Neural cell (in vitro differentiated cells): ENCODE results near the gene LINC00237. TPM values are rescaled to one million over a fixed set of nuclear protein-coding genes. Genes with fewer than 3 reads are reported as not detected.

Experiments used
- H2AFZ ChIP-seq: fragments of 200-600, 300-800 bp; sonication (generic), shearing (Covaris generic); 2 replicates; pipeline ENCODE4 v1.6.0; 2014; ENCODE audit warnings: low read depth, mild to moderate bottlenecking, antibody characterized with exemption, low read length, moderate library complexity
- H3F3A ChIP-seq: fragments of 200-600 bp; shearing (Covaris generic); 2 replicates; pipeline ENCODE4 v1.6.1; 2016; ENCODE audit warnings: mild to moderate bottlenecking, moderate library complexity, mixed read lengths, antibody characterized with exemption, low read length; ENCODE audit not compliant: insufficient read depth, poor library complexity, severe bottlenecking
- H3K27ac ChIP-seq: fragments of 200-600, 300-800 bp; sonication (generic), shearing (Covaris generic); 2 replicates; pipeline ENCODE4 v1.5.1; 2014; ENCODE audit warnings: mild to moderate bottlenecking, low read length, moderate library complexity
- H3K27me3 ChIP-seq: fragments of 300-800, 200-600 bp; sonication (generic), shearing (Covaris generic); 2 replicates; pipeline ENCODE4 v1.6.0; 2014; ENCODE audit warnings: mild to moderate bottlenecking, low read depth, low read length, moderate library complexity; ENCODE audit not compliant: insufficient read depth
- H3K36me3 ChIP-seq: fragments of 300-800, 200-600 bp; sonication (generic), shearing (Covaris generic); 2 replicates; pipeline ENCODE4 v1.5.1; 2014; ENCODE audit warnings: mild to moderate bottlenecking, antibody characterized with exemption, low read length, moderate library complexity; ENCODE audit not compliant: insufficient read depth
- H3K4me2 ChIP-seq: fragments of 300-800, 200-600 bp; sonication (generic), shearing (Covaris generic); 2 replicates; pipeline ENCODE4 v1.6.0; 2014; ENCODE audit warnings: mild to moderate bottlenecking, low read length
- H3K4me3 ChIP-seq: fragments of 300-800, 200-600 bp; sonication (generic), shearing (Covaris generic); 2 replicates; pipeline ENCODE4 v1.5.1; 2014; ENCODE audit warnings: mild to moderate bottlenecking, low read length, moderate library complexity
- H3K79me2 ChIP-seq: fragments of 200-600 bp; shearing (Covaris generic); replicated peaks from 2 replicates; pipeline ENCODE4 v1.6.0; 2014; ENCODE audit warnings: mild to moderate bottlenecking, low read length, moderate library complexity; ENCODE audit not compliant: insufficient read depth
- H3K9ac ChIP-seq: fragments of 300-800, 200-600 bp; sonication (generic), shearing (Covaris generic); 2 replicates; pipeline ENCODE4 v1.6.1; 2016; ENCODE audit warnings: mild to moderate bottlenecking, low read length, mixed read lengths
- H3K9me2 ChIP-seq: fragments of 200-600 bp; shearing (Covaris generic); 2 replicates; pipeline ENCODE4 v1.6.1; 2016; ENCODE audit warnings: mild to moderate bottlenecking, low read length, mixed read lengths; ENCODE audit not compliant: insufficient read depth
- H3K9me3 ChIP-seq: fragments of 200-600, 300-800 bp; sonication (generic), shearing (Covaris generic); 2 replicates; pipeline ENCODE4 v1.6.1; 2016; ENCODE audit warnings: mild to moderate bottlenecking, mixed run types, low read length, moderate library complexity, mixed read lengths
- H4K20me1 ChIP-seq: fragments of 200-600 bp; shearing (Covaris generic); 2 replicates; pipeline ENCODE4 v1.6.1; 2016; ENCODE audit warnings: mild to moderate bottlenecking, mixed run types; ENCODE audit not compliant: insufficient read depth
- EP300 ChIP-seq: fragments of 450-650 bp; conservative IDR thresholded peaks from 2 replicates; pipeline ENCODE4 v1.6.1; 2014; ENCODE audit warnings: antibody characterized with exemption, mild to moderate bottlenecking, moderate library complexity; ENCODE audit not compliant: poor library complexity, severe bottlenecking
- EZH2 ChIP-seq: fragments of 200-600, 300-800 bp; shearing (Covaris generic), sonication (generic); IDR thresholded peaks from 2 replicates; pipeline ENCODE4 v1.6.1; 2014; ENCODE audit warnings: antibody characterized with exemption, low read length, borderline replicate concordance, mild to moderate bottlenecking; ENCODE audit not compliant: insufficient read depth, poor library complexity, severe bottlenecking
- MXI1 ChIP-seq: fragments of 450-650 bp; conservative IDR thresholded peaks from 2 replicates; pipeline ENCODE4 v1.6.1; 2014; ENCODE audit warnings: antibody characterized with exemption, mild to moderate bottlenecking; ENCODE audit not compliant: poor library complexity, severe bottlenecking
- POLR2AphosphoS5 ChIP-seq: IDR thresholded peaks from 2 replicates; pipeline ENCODE4 v1.6.1; 2012
- RAD21 ChIP-seq: fragments of 450-650 bp; conservative IDR thresholded peaks from 2 replicates; pipeline ENCODE4 v1.6.1; 2014; ENCODE audit warnings: antibody characterized with exemption, mild to moderate bottlenecking, moderate library complexity
- REST ChIP-seq: IDR thresholded peaks from 2 replicates; pipeline ENCODE4 v1.6.1; 2012; ENCODE audit warnings: borderline replicate concordance
- SMC3 ChIP-seq: fragments of 450-650 bp; conservative IDR thresholded peaks from 2 replicates; pipeline ENCODE4 v1.6.1; 2014; ENCODE audit warnings: antibody characterized with exemption, mild to moderate bottlenecking, moderate library complexity; ENCODE audit not compliant: poor library complexity
- TAF1 ChIP-seq: IDR thresholded peaks from 2 replicates; pipeline ENCODE4 v1.6.1; 2012; ENCODE audit warnings: low read depth
- polyA plus RNA-seq: library from polyadenylated mRNA; depleted of rRNA; stranded (reverse); fragments of >200 nt; gene quantifications from 2 replicates; pipeline ENCODE4 v1.2.3, GENCODE V29; 2014
- TF ChIP-seq, protein P1 (sequence below): fragments of 450-650 bp; IDR thresholded peaks from 2 replicates; pipeline ENCODE4 v1.5.1; 2014; ENCODE audit warnings: antibody characterized with exemption, mild to moderate bottlenecking, moderate library complexity; ENCODE audit not compliant: poor library complexity, severe bottlenecking

LINC00237 gene
- polyA plus RNA-seq, 1 donor from 2014 or later: not detected

DNA sequence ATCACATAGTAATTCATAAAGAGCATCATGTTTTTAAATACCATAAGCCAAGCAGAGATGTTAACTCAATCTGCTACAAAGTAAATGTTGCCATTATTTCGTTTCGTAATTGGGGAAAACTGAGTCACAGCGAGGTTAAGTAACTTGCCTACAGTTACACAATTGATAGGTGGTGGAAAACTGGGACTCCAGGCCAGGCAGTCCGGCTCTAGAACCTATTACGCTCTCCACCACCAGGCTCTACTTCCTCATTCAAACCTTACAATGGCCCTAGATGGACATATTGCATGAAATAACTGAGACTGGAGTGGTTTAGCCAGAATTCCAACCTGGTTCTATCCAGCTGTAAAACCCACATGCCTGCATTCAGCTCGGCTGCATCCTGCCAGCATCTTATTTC lies 58.2 kb downstream of the LINC00237 start:
- no peaks in the 10 kb centered on the region for H4K20me1 ChIP-seq
- H3K9ac ChIP-seq: no peak overlapping the region
- no peaks in the 10 kb centered on the region for H3F3A ChIP-seq
- H3K9me3 ChIP-seq: no peaks in the 10 kb centered on the region
- no peak overlapping the region for H3K4me3 ChIP-seq
- no peaks in the 10 kb centered on the region for H3K9me2 ChIP-seq
- H3K27ac ChIP-seq: no peak overlapping the region
- H3K27me3 ChIP-seq: no peaks in the 10 kb centered on the region
- no peak overlapping the region for H3K4me2 ChIP-seq
- TF ChIP-seq EP300 (no peak), SMC3 (no peak), TAF1 (no peak), POLR2AphosphoS5 (no peak), REST (no peak), MXI1 (no peak), RAD21 (no peak)
- TF ChIP-seq, protein P1, sequence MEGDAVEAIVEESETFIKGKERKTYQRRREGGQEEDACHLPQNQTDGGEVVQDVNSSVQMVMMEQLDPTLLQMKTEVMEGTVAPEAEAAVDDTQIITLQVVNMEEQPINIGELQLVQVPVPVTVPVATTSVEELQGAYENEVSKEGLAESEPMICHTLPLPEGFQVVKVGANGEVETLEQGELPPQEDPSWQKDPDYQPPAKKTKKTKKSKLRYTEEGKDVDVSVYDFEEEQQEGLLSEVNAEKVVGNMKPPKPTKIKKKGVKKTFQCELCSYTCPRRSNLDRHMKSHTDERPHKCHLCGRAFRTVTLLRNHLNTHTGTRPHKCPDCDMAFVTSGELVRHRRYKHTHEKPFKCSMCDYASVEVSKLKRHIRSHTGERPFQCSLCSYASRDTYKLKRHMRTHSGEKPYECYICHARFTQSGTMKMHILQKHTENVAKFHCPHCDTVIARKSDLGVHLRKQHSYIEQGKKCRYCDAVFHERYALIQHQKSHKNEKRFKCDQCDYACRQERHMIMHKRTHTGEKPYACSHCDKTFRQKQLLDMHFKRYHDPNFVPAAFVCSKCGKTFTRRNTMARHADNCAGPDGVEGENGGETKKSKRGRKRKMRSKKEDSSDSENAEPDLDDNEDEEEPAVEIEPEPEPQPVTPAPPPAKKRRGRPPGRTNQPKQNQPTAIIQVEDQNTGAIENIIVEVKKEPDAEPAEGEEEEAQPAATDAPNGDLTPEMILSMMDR: no peak
- no peaks in the 10 kb centered on the region for H3K36me3 ChIP-seq
- no peak overlapping the region for H2AFZ ChIP-seq
- H3K79me2 ChIP-seq: no peaks in the 10 kb centered on the region

DNA sequence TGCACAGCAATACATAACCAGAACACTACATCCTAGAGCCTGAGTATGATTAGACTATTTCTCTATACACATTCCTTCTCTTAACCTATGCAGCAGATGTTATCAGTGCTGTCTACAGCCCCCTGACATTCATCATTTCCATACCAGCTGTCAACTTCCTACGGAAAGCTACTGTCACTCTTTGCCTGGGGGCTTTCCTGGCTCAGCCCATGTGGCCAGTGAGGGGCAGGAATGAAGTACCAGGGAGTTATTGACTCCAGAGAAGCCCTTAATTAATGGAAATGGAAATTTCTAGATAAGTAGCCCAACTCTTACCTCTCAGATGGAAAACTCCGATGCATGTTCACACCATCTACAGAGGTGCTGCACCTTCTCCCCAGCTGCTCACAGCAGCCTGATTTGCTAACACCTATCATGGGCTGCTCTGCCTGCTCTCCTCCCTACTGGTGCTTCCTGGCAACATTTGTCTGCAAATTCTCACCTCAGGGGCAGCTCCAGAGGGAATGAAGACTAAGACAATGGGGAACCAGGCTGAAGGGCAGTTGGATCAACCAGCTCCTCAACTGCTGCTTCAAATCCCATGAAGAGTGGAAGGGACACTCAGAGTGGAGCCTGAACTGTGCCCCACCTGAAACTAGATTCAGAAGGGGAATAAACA lies 59.6 kb downstream of the LINC00237 start:
- Histone ChIP-seq H2AFZ (no peak overlapping the region), H3K27ac (no peak overlapping the region), H3K4me2 (no peak overlapping the region), H3K27me3 (no peaks in the 10 kb centered on the region), H3K9me2 (no peaks in the 10 kb centered on the region), H3F3A (no peaks in the 10 kb centered on the region), H3K79me2 (no peaks in the 10 kb centered on the region), H4K20me1 (no peaks in the 10 kb centered on the region), H3K36me3 (no peaks in the 10 kb centered on the region), H3K4me3 (no peak overlapping the region), H3K9me3 (no peaks in the 10 kb centered on the region), H3K9ac (no peak overlapping the region)
- TF ChIP-seq REST (no peak), POLR2AphosphoS5 (no peak), EP300 (no peak), TAF1 (no peak), RAD21 (no peak), SMC3 (no peak), EZH2 (no peak)
- TF ChIP-seq, protein P1: no peak
